ENCODE data around the gene SPRN. TPM values are rescaled to one million over a fixed set of nuclear protein-coding genes. Genes with fewer than 3 reads are reported as not detected.
A peak's percentile ranks its signal among the peaks of the same experiment; 100 is the strongest.
"Not testable (repeated sequence)": the region's sequence is repeated elsewhere in the genome, so short reads cannot be mapped to it uniquely, and the experiment has no call there.

Gene SPRN
- total RNA-seq, 1 donor from 2014 or later, result not detected

GRCh38 chr10:133377025-133377817 is 47.2 kb downstream of the SPRN start:
- no peak for DNase-seq (ENCODE audit: low read depth)
- no peak for TF ChIP-seq CTCF (IDR thresholded peaks at IDR 0.05; ENCODE audit: insufficient read depth, low read length, severe bottlenecking)
- Histone ChIP-seq H3K4me3 (ENCODE audit: low read depth, low read length) (no peak overlapping the region), H3K36me3 (ENCODE audit: control insufficient read depth, insufficient read depth, low read length) (no peaks in the 10 kb centered on the region), H3K27me3 (ENCODE audit: control insufficient read depth, insufficient read depth, low read length) (no peaks in the 10 kb centered on the region)
- FAIRE-seq, result no peak

- H3K36me3 ChIP-seq (ENCODE audit: control insufficient read depth, insufficient read depth, low read length); DNase-seq (ENCODE audit: low read depth); FAIRE-seq; H3K4me3 ChIP-seq (ENCODE audit: low read depth, low read length); H3K27me3 ChIP-seq (ENCODE audit: control insufficient read depth, insufficient read depth, low read length): not testable (repeated sequence)
Observed at GRCh38 chr10:133376183-133376582, 48.2 kb downstream of the SPRN start.

GRCh38 chr10:133375357-133376115 is 48.9 kb downstream of the SPRN start:
- peaks cover 1% of the 10 kb centered on the region for H3K36me3 ChIP-seq (ENCODE audit: control insufficient read depth, insufficient read depth, low read length)

GRCh38 chr10:133373174-133374090 is 51.0 kb downstream of the SPRN start, which contains the start of gene ECHS1:
ECHS1 (minus strand) TSS chr10:133373354; CDS start chr10:133373333, 21 bp downstream.
- peaks cover 13% of the 10 kb centered on the region for H3K36me3 ChIP-seq (ENCODE audit: control insufficient read depth, insufficient read depth, low read length)
- peak within 1 kb of the TSS; percentile 96 for H3K4me3 ChIP-seq (ENCODE audit: low read depth, low read length)
- TF ChIP-seq CTCF (IDR thresholded peaks at IDR 0.05; ENCODE audit: insufficient read depth, low read length, severe bottlenecking), result no peak
- no peaks in the 10 kb centered on the region for H3K27me3 ChIP-seq (ENCODE audit: control insufficient read depth, insufficient read depth, low read length)
- DNase-seq (ENCODE audit: low read depth) (peak; percentile 68), FAIRE-seq (no peak)

More at GRCh38 chr10:133375357-133376115, 48.9 kb downstream of the SPRN start:
- no peak for TF ChIP-seq CTCF (IDR thresholded peaks at IDR 0.05; ENCODE audit: insufficient read depth, low read length, severe bottlenecking)
- no peak overlapping the region for H3K4me3 ChIP-seq (ENCODE audit: low read depth, low read length)
- H3K27me3 ChIP-seq (ENCODE audit: control insufficient read depth, insufficient read depth, low read length), result no peaks in the 10 kb centered on the region
- FAIRE-seq (no peak), DNase-seq (ENCODE audit: low read depth) (no peak)

GRCh38 chr10:133372507-133372906 is 51.9 kb downstream of the SPRN start:
- H3K36me3 ChIP-seq (ENCODE audit: control insufficient read depth, insufficient read depth, low read length), result peaks cover 17% of the 10 kb centered on the region
- H3K4me3 ChIP-seq (ENCODE audit: low read depth, low read length), result peak overlapping the region; percentile 96
- no peaks in the 10 kb centered on the region for H3K27me3 ChIP-seq (ENCODE audit: control insufficient read depth, insufficient read depth, low read length)
- DNase-seq (ENCODE audit: low read depth) (no peak), FAIRE-seq (no peak)
- TF ChIP-seq CTCF (IDR thresholded peaks at IDR 0.05; ENCODE audit: insufficient read depth, low read length, severe bottlenecking), result no peak

Other genes starting within 250 kb of the SPRN start
- gene UTF1, start 194.4 kb downstream of the SPRN start, total RNA-seq, result not detected in 2 replicates
- not detected in 2 replicates for gene VENTX, start 186.8 kb downstream of the SPRN start, total RNA-seq
- gene ADAM8, start 147.8 kb downstream of the SPRN start, total RNA-seq, result 34.2 and 41.6 TPM in 2 replicates
- 42.4 and 43.3 TPM in 2 replicates for gene TUBGCP2, start 115.8 kb downstream of the SPRN start, total RNA-seq
- gene ZNF511, start 115.7 kb downstream of the SPRN start, total RNA-seq, result 16.4 and 23.2 TPM in 2 replicates
- gene CALY, start 87.7 kb downstream of the SPRN start, total RNA-seq, result not detected in 2 replicates
- not detected in 2 replicates for gene PRAP1, start 77.3 kb downstream of the SPRN start, total RNA-seq
- 16.8 and 23.2 TPM in 2 replicates for gene FUOM, start 66.6 kb downstream of the SPRN start, total RNA-seq
- 44.8 and 49.0 TPM in 2 replicates for gene ECHS1, start 51.3 kb downstream of the SPRN start, total RNA-seq
- gene PAOX, start 45.4 kb downstream of the SPRN start, total RNA-seq, result 5.0 and 9.6 TPM in 2 replicates
- 20.5 and 32.6 TPM in 2 replicates for gene MTG1, start 30.5 kb downstream of the SPRN start, total RNA-seq
- 1.0 and 1.1 TPM in 2 replicates for gene SCART1, start 29.3 kb upstream of the SPRN start, total RNA-seq
- under 0.01 and 0.26 TPM in 2 replicates for gene CYP2E1, start 102.7 kb upstream of the SPRN start, total RNA-seq
- not detected in 2 replicates for gene SYCE1, start 141.0 kb upstream of the SPRN start, total RNA-seq
- not detected in 2 replicates for gene FRG2B, start 202.2 kb upstream of the SPRN start, total RNA-seq